AG04450 (cell line): ENCODE data around the gene ZIC5. TPM values are rescaled to one million over a fixed set of nuclear protein-coding genes. Genes with fewer than 3 reads are reported as not detected.

Experiments used
- CTCF ChIA-PET: fragments of 300-600, 350-600 bp; formaldehyde crosslinking; extraction: SDS; loops from one replicate; lab custom pipeline; 2022; ENCODE audit warnings: antibody characterized with exemption, inconsistent platforms; lab: Charles Lee
- POLR2A ChIA-PET: fragments of 350-600 bp; formaldehyde crosslinking; extraction: SDS; loops from one replicate; lab custom pipeline; 2021; ENCODE audit warnings: antibody characterized with exemption, inconsistent platforms; lab: Yijun Ruan, JAX
- DNase-seq: peaks from one replicate; pipeline ENCODE4 v3.0.0-alpha.2; 2011; ENCODE audit warnings: low read depth, low spot score
- H3K27ac ChIP-seq: one replicate; pipeline ENCODE4 v1.5.1; 2012; ENCODE audit warnings: low read depth, low read length, control low read depth
- H3K27me3 ChIP-seq: one replicate; pipeline ENCODE4 v1.6.0; 2012; ENCODE audit warnings: low read length; ENCODE audit not compliant: control insufficient read depth, insufficient read depth
- H3K4me3 ChIP-seq: 2 replicates; pipeline ENCODE4 v1.5.1; 2011; ENCODE audit warnings: mild to moderate bottlenecking, low read depth, low read length, control low read depth
- H3K9me3 ChIP-seq: 2 replicates; pipeline ENCODE4 v1.5.1; 2012; ENCODE audit warnings: low read length; ENCODE audit not compliant: control insufficient read depth, insufficient read depth
- polyA plus RNA-seq: library from polyadenylated mRNA; depleted of rRNA; stranded (reverse); fragments of >200 nt; gene quantifications from 2 replicates; pipeline ENCODE4 v1.2.3, GENCODE V29; 2011; rRNA removed
- TF ChIP-seq, protein P1 (sequence below): IDR thresholded peaks from 2 replicates; pipeline ENCODE4 v1.5.1; 2011; ENCODE audit warnings: low read depth, low read length, control low read depth, inconsistent platforms

Gene ZIC5
- polyA plus RNA-seq, 1 experiment = not detected

DNA sequence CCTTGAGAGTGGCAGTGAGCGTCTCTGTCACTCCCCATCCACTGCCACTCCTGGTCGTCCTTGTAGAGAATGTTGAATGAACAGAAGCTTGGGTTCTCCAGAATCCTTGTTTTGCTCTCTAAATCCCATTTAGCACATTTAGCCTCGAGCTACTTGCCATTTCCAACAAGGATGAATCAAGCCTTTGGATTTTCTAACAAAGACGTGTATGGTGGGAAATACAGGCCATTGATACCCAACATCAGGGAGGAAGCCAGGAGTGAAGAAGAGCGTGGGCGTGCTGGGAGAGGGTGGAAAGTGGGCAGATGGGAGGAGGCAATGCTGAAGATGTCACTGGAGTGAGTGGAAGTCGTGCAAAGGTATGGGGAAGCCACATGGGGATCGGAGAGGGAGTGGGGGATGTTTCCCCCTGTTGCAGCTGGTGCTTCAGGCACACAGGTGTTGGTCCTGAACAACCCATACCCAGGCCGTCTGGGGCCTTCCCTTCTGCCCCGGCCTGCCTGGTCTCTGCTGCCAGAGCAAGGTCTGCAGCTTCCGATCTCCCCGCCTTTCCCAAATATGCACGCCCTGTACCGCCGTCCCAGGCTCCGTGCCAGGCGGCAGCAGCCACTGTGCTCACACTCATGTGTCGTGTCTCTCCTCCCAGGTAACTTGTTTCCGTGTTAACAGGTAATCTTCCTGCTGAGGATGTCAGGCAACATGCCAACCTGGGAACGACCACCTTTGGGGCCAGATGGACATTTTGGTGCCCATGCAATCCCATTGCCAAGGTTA is 48.7 kb downstream of the ZIC5 start:
- H3K9me3 ChIP-seq = no peaks in the 10 kb centered on the region; the same call in 1 of the 2 replicates
- no peak overlapping the region for H3K4me3 ChIP-seq
- TF ChIP-seq, protein P1, sequence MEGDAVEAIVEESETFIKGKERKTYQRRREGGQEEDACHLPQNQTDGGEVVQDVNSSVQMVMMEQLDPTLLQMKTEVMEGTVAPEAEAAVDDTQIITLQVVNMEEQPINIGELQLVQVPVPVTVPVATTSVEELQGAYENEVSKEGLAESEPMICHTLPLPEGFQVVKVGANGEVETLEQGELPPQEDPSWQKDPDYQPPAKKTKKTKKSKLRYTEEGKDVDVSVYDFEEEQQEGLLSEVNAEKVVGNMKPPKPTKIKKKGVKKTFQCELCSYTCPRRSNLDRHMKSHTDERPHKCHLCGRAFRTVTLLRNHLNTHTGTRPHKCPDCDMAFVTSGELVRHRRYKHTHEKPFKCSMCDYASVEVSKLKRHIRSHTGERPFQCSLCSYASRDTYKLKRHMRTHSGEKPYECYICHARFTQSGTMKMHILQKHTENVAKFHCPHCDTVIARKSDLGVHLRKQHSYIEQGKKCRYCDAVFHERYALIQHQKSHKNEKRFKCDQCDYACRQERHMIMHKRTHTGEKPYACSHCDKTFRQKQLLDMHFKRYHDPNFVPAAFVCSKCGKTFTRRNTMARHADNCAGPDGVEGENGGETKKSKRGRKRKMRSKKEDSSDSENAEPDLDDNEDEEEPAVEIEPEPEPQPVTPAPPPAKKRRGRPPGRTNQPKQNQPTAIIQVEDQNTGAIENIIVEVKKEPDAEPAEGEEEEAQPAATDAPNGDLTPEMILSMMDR = no peak
- H3K27me3 ChIP-seq = peaks cover 12% of the 10 kb centered on the region
- ChIA-PET POLR2A (interaction anchor here (0.7 kb wide), 1 partner anchor 34 kb away, joined by 3 read pairs; no protein-coding TSS in a partner anchor), CTCF (interaction anchor here (1.0 kb wide), 1 partner anchor 8 kb away, joined by 8 read pairs; no protein-coding TSS in a partner anchor)
- no peak for DNase-seq
- no peak overlapping the region for H3K27ac ChIP-seq

DNA sequence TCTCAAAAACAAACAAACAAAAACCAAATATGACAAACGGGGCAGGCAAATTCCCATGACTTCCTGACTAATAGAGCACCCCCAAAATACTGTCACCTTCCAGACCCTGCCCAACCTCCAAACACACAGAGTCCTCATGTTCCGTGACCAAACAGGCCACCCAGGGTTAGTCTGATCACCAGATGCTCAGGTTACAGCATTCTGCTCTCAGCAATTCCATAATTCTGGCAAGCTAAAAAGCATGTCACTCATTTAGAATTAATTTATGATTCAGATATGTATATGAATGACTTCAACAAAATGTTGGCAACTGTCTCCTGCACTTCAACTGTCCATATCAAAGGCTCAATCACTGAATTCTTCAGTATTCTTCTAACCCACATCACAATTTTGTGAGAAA is 52.4 kb downstream of the ZIC5 start:
- no peak overlapping the region for H3K4me3 ChIP-seq
- peaks cover 1% of the 10 kb centered on the region for H3K27me3 ChIP-seq
- H3K27ac ChIP-seq = no peak overlapping the region
- DNase-seq = no peak
- CTCF ChIA-PET = interaction anchor here (1.3 to 2.1 kb wide), 2 partner anchors 315 to 596 kb away, joined by 3 to 10 read pairs; no protein-coding TSS in a partner anchor
- POLR2A ChIA-PET = no interaction called here
- TF ChIP-seq, protein P1 = no peak
- H3K9me3 ChIP-seq = no peaks in the 10 kb centered on the region; the same call in 1 of the 2 replicates

DNA sequence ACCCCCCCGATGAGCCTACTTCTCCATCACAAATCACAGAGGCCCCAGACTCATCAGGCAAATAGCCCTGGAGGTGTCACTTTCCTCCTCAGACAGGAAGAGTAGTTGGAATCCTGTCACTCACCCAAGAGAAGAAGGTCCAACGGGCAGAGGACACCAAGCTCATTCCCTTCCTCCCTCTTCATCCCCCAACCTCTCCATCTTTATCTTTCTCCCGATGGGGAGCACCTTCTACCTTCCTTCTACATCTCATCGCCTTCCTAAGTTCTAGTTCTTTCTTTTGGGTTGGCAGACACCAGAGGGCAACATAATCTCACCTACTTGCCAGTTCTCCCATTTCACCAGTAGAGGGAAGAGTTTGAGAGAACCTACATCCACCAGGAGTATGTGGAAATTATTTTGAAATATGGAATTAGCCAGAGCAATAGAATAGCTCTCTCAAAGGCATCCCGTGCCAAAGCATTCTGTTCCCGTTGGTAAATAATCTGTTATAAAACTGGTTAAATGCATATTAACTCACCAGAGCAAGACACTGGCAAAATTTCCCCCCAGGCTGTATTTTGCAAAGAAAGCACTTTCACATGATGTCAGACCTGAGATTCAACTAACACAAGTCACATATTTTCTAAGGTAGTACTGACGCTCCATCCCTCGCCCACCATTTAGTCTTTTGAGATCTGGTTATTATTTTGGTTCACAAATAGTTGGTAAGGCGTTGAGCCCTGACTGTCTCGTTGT is 55.0 kb downstream of the ZIC5 start:
- Histone ChIP-seq H3K4me3 (no peak overlapping the region), H3K9me3 (no peaks in the 10 kb centered on the region), H3K27ac (no peak overlapping the region), H3K27me3 (peaks cover 11% of the 10 kb centered on the region)
- ChIA-PET CTCF (interaction anchor here (0.6 to 2.1 kb wide), 39 partner anchors 8 to 981 kb away, joined by 3 to 67 read pairs (median 4); no protein-coding TSS in a partner anchor), POLR2A (no interaction called here)
- TF ChIP-seq, protein P1 = peak; percentile 98
- peak; percentile 33 for DNase-seq

DNA sequence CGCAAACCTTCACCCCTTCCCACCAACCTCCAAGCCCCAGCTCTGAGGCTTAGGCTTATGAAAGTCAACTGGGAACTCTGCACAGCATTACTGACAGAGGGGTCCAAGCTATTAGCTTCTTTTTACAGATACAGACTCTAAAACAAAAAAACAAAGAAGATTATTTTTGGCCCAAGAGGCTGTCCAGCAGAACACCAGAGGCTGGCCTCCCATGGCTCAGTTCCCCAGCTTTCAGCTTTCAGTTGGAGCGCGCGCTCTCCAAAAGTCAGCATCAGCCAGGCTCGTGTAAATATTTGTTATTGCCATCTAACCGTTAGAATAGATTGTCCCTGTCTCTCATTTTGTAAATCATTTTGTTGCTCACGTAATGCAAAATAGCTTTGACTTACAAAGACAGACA is 58.4 kb downstream of the ZIC5 start:
- Histone ChIP-seq H3K4me3 (no peak overlapping the region), H3K27me3 (peaks cover 14% of the 10 kb centered on the region), H3K27ac (no peak overlapping the region), H3K9me3 (no peaks in the 10 kb centered on the region)
- no peak for DNase-seq
- POLR2A ChIA-PET = no interaction called here
- TF ChIP-seq, protein P1 = no peak
- CTCF ChIA-PET = interaction anchor here (1.3 to 1.7 kb wide), 3 partner anchors 257 to 601 kb away, joined by 5 to 7 read pairs (median 6); no protein-coding TSS in a partner anchor

Other genes with a start within 250 kb of the ZIC5 start
- not detected in 2 replicates for gene ZIC2, start 10.0 kb upstream of the ZIC5 start, polyA plus RNA-seq
- 15.0 and 22.6 TPM in 2 replicates for gene PCCA, start 117.3 kb upstream of the ZIC5 start, polyA plus RNA-seq